HepG2 (cell line): ENCODE data around the gene NBR1. TPM values are rescaled to one million over a fixed set of nuclear protein-coding genes. Genes with fewer than 3 reads are reported as not detected.
A peak's percentile ranks its signal among the peaks of the same experiment; 100 is the strongest.

Source experiments
- CENPX ChIP-seq: sonication (generic); formaldehyde crosslinking; IDR thresholded peaks from 2 replicates; pipeline ENCODE4 v1.9.0; 2021; ENCODE audit warnings: mild to moderate bottlenecking, missing genetic modification reagents, moderate library complexity
- DR1 ChIP-seq: sonication (generic); formaldehyde crosslinking; IDR thresholded peaks from 2 replicates; pipeline ENCODE4 v1.8.0; 2021; ENCODE audit warnings: mild to moderate bottlenecking, missing genetic modification reagents, inconsistent platforms
- HDAC2 ChIP-seq: sonication (generic); formaldehyde crosslinking; IDR thresholded peaks from 2 replicates; pipeline ENCODE4 v1.4.0; 2020; ENCODE audit warnings: missing genetic modification reagents
- HOXA9 ChIP-seq: sonication (generic); formaldehyde crosslinking; IDR thresholded peaks from 2 replicates; pipeline ENCODE4 v1.8.1; 2022; ENCODE audit warnings: missing genetic modification reagents, mild to moderate bottlenecking, moderate library complexity, borderline replicate concordance
- ZNF607 ChIP-seq: sonication (generic); formaldehyde crosslinking; IDR thresholded peaks from 2 replicates; pipeline ENCODE4 v1.5.1; 2020; ENCODE audit warnings: missing genetic modification reagents, mild to moderate bottlenecking, borderline replicate concordance
- ZNF878 ChIP-seq: sonication (generic); formaldehyde crosslinking; IDR thresholded peaks from 2 replicates; pipeline ENCODE4 v1.8.1; 2023; ENCODE audit warnings: mild to moderate bottlenecking, missing genetic modification reagents, moderate library complexity
- polyA plus RNA-seq, 8 experiments: library from polyadenylated mRNA; depleted of rRNA in 3 of 8; stranded (reverse) in 7 of 8; unstranded in 1 of 8; fragments of >200 nt; fragmentation: Illumina TruSeq in 4 of 8; extraction: Trizol in 4 of 8; gene quantifications; 2 replicates each; pipeline versions ENCODE4 v1.2.1 to v1.2.3, GENCODE V29; 2011 to 2016; ENCODE audit warnings: low read depth in 4 of 8, missing spikeins in 1 of 8, mixed read lengths in 1 of 8; ENCODE audit not compliant: insufficient read depth in 1 of 8
- total RNA-seq, 5 experiments: library from RNA; depleted of rRNA; stranded (reverse); fragments of >200 nt; fragmentation: Illumina TruSeq; extraction: Trizol; gene quantifications; 2 replicates each; pipeline ENCODE4 v1.2.3, GENCODE V29; 2016; ENCODE audit warnings: low read depth in 1 of 5
- TF ChIP-seq, protein P1 (sequence below): sonication (generic); formaldehyde crosslinking; IDR thresholded peaks from 2 replicates; pipeline ENCODE4 v1.8.1; 2023; ENCODE audit warnings: mild to moderate bottlenecking, moderate library complexity, missing genetic modification reagents
- TF ChIP-seq, protein P2 (sequence below): sonication (generic); formaldehyde crosslinking; IDR thresholded peaks from 2 replicates; pipeline ENCODE4 v1.8.0; 2023; ENCODE audit warnings: mild to moderate bottlenecking, missing genetic modification reagents
- TF ChIP-seq, protein P3 (sequence below): sonication (generic); formaldehyde crosslinking; IDR thresholded peaks from 2 replicates; pipeline ENCODE4 v1.4.0; 2020; ENCODE audit warnings: missing genetic modification reagents, borderline replicate concordance

Gene NBR1
- total and polyA plus RNA-seq, 2 of the 13 experiments (the other 11 are each of a cell fraction or from before 2014, with no cell fraction given): 51.7 to 121 TPM

DNA sequence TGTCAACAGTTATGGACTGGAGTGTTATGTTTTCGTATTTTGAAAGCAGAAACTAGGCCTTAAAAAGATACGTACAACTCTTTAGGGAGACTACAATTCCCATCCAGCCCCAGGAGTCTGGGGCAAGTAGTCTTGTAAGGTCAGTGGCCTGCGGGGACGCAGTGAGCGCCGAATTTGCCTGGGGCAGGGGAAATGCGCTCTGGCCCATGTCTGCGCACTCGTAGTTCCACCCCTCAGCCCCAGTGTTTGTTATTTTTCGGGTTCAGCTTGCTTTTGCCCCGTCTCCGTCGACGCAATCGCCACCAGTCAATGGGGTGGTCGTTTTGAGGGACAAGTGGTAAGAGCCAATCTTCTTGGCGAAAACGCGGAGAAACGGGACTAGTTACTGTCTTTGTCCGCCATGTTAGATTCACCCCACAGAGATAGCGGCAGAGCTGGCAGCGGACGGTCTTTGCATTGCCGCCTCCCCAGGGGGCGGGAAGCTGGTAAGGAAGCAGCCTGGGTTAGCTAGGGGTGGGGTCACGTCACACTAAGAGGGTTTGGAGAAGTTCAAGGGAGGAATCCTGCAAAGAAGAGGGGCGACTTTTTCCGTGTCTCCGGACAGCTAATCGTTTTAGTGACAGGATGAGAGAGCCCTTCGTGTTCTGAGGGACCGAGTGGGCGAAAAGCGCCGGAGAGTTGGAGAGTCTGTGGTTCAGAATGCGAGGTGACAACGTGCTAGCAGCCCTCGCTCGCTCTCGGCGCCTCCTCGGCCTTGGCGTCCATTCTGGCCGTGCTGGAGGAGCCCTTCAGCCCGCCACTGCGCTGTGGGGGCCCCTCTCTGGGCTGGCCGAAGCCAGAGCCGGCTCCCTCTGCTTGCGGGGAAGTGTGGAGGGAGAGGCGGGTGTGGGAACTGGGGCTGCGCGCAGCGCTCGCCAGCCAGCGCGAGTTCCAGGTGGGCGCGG lies 44.8 kb upstream of the NBR1 start (continued):
- TF ChIP-seq, protein P1, sequence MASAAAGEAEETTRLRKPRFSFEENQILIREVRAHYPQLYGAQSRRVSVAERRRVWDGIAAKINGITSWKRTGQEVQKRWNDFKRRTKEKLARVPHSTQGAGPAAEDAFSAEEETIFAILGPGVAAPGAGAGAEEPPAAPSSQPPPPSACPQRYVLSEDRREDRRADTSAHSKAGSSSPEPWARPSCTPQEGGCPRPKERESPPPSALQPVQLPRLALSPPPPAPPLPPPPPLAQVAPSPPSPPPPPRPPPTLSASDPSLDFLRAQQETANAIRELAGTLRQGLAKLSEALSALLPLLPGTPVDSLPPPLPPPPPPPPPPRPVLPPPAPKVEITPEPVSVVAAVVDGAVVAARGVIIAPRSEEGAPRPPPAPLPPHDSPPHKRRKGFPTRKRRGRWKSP (CRISPR knock-in tag): peak; percentile 67
- TF ChIP-seq, protein P2, sequence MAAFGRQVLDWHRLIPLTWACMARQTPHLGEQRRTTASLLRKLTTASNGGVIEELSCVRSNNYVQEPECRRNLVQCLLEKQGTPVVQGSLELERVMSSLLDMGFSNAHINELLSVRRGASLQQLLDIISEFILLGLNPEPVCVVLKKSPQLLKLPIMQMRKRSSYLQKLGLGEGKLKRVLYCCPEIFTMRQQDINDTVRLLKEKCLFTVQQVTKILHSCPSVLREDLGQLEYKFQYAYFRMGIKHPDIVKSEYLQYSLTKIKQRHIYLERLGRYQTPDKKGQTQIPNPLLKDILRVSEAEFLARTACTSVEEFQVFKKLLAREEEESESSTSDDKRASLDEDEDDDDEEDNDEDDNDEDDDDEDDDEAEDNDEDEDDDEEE: peak; percentile 62
- TF ChIP-seq ZNF878 (CRISPR knock-in tag) (no peak), HDAC2 (CRISPR knock-in tag) (0 out of 2 replicates have a peak, but pooled peaks have one; percentile 11), CENPX (CRISPR knock-in tag) (no peak), DR1 (CRISPR knock-in tag) (no peak), HOXA9 (CRISPR knock-in tag) (peak; percentile 67), ZNF607 (CRISPR knock-in tag) (peak; percentile 52; the same call in 1 of the 2 replicates)
- TF ChIP-seq, protein P3, sequence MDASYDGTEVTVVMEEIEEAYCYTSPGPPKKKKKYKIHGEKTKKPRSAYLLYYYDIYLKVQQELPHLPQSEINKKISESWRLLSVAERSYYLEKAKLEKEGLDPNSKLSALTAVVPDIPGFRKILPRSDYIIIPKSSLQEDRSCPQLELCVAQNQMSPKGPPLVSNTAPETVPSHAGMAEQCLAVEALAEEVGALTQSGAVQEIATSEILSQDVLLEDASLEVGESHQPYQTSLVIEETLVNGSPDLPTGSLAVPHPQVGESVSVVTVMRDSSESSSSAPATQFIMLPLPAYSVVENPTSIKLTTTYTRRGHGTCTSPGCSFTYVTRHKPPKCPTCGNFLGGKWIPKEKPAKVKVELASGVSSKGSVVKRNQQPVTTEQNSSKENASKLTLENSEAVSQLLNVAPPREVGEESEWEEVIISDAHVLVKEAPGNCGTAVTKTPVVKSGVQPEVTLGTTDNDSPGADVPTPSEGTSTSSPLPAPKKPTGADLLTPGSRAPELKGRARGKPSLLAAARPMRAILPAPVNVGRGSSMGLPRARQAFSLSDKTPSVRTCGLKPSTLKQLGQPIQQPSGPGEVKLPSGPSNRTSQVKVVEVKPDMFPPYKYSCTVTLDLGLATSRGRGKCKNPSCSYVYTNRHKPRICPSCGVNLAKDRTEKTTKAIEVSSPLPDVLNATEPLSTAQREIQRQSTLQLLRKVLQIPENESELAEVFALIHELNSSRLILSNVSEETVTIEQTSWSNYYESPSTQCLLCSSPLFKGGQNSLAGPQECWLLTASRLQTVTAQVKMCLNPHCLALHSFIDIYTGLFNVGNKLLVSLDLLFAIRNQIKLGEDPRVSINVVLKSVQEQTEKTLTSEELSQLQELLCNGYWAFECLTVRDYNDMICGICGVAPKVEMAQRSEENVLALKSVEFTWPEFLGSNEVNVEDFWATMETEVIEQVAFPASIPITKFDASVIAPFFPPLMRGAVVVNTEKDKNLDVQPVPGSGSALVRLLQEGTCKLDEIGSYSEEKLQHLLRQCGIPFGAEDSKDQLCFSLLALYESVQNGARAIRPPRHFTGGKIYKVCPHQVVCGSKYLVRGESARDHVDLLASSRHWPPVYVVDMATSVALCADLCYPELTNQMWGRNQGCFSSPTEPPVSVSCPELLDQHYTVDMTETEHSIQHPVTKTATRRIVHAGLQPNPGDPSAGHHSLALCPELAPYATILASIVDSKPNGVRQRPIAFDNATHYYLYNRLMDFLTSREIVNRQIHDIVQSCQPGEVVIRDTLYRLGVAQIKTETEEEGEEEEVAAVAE: peak; percentile 21; the same call in 1 of the 2 replicates
